GM18507 (cell line): ENCODE measurements around the gene CHID1.

ENCODE experiments used
- DNase-seq: peaks from one replicate; pipeline ENCODE4 v3.0.0; 2011; ENCODE audit warnings: low read depth; ENCODE audit not compliant: insufficient read length; ENCODE audit errors: extremely low spot score
- FAIRE-seq: peaks from 2 replicates; lab custom pipeline; 2011; peaks lifted over from hg19 to GRCh38; lab: Jason Lieb, UNC

CHID1 gene

GRCh38 chr11:843086-843734 is 67.4 kb downstream of the CHID1 start:
- DNase-seq (no peak), FAIRE-seq (no peak)

DNA sequence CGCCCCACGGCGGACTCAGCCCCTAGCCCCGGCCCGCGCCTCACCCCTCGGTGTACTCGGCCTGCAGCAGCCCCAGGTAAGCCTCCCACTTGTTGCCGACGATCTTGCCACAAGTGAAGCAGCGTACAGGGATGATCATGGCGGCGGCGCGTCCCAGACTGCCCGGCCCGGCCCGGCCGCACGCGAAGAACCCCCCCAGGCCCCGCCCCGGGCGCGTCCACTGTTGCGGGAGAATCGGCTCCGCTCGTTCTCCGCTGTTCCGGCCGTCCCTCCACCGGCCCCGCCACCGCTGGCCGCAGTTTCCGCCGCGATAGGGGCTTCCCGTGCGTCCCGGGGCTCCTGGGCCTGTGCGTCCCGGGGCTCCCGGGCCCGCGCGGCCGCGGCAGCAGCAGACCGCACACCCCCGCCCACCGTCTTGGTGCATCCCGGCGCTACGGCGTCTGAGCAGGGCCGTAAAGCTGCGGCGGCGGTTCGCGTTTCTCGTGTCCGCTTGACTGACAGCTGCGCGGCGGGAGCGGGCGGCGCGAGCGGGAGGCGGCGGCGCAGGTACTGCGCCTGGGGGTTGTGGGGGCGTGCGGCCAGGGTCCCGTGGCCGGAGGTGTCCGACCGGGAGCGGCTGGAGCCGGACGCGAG is 68.1 kb downstream of the CHID1 start, which contains the start of the genes POLR2L and TSPAN4:
POLR2L (minus strand) TSS at position 160 of the 633 bp plus-strand sequence; CDS start at position 139, 21 bp downstream.
TSPAN4 (plus strand) TSS at position 483 of the 633 bp plus-strand sequence. CDS start 7,453 bp downstream, outside the sequence.
- peak; percentile 87 for DNase-seq
- peak; percentile 89 for FAIRE-seq

DNA sequence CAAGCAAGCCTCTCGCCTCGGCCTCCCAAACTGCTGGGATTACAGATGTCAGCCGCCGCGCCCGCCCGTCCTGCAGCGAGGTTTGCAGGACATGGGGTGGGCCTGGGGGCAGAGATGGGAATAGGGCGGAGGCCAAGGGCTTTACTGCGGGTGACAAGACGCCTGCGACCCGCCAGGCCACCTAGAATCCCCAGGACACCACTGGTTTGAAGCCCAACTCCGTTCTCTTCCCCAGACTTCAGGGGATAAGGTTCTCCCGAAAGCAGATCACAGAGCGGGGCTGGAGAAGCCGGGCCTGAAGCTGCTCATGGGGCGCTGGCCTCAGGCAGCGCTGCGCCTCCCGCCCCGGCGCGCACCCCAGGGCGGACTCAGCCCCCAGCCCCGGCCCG is 68.6 kb downstream of the CHID1 start:
- no peak for FAIRE-seq
- DNase-seq, result no peak

DNA sequence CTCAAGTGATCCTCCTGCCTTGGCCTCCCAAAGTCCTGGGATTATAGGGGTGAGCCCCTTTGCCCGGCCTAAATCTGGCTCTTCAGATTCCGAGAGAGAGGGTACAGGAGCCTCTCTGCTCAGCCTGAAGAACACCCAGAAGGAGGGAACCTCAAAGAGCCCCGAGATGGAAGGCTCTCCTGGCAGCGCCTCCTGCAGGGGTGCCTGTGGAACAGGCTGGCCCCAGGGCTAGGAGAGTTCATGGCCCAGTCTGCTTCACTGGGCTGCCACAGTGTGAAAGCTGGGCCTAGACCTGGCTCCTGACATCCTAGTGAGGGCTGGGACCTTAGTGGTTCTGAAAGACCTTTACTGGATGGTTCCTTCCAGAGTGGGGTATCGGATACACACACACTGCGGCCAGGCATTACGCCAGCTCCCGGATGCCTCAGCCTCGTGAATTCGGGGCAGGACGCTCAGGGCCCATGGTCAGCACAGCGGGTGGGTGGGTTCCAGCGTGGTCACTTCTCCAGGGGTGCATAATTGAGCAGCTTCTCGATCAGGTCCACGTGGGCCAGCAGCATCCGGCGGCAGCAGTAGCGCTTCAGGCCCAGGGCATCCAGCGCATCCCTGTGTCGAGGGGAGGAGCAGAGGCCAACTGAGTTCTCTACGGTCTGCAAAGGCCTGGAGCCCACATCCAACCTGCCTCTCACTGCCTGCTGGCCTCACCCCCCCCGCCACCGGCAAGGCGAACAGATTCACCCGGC is 70.6 kb downstream of the CHID1 start:
- DNase-seq, result no peak
- no peak for FAIRE-seq

GRCh38 chr11:839280-839623 is 71.4 kb downstream of the CHID1 start:
- DNase-seq (no peak), FAIRE-seq (no peak)

DNA sequence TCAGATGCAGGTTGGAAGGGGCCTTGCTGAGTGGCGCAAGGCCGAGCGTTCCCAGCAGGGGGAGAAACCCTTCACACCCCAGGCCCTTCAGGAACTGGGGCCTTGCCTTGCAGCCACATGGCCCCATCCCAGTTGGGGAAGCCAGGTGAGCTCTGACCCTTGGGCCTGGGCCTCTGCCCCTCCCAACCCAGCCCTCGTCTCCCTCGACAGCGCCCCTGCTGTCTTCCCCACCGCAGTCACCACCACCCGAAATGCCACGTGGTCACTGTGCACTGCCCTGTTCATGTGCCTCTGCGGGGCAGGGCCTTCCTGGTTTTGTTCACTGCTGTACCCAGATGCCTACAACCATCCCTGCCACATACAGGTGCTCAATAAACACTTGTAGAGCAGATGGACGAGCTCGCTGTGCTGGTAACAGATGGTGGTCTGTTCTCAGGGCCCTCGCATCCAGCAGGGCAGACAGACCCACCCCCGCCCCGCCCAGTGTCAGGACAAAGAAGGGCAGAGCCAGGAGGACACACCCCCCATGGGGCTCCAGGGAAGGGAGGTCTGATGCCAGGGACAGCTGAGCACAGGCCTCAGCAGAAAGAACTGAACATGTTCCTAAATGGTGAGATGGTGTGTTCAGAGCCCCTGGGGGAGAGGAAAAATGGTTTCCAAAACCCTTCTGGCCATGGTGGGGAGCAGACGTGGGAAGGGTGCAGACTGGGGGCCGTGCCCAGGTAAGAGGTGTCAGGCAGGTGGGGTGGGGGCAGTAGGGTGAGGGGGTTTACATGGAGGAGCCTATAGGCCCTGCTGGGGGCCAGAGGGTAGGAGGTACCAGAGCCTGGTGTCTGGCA is 72.0 kb downstream of the CHID1 start:
- no peak for DNase-seq
- FAIRE-seq, result no peak

GRCh38 chr11:837990-838307 is 72.7 kb downstream of the CHID1 start:
- FAIRE-seq (no peak), DNase-seq (no peak)

DNA sequence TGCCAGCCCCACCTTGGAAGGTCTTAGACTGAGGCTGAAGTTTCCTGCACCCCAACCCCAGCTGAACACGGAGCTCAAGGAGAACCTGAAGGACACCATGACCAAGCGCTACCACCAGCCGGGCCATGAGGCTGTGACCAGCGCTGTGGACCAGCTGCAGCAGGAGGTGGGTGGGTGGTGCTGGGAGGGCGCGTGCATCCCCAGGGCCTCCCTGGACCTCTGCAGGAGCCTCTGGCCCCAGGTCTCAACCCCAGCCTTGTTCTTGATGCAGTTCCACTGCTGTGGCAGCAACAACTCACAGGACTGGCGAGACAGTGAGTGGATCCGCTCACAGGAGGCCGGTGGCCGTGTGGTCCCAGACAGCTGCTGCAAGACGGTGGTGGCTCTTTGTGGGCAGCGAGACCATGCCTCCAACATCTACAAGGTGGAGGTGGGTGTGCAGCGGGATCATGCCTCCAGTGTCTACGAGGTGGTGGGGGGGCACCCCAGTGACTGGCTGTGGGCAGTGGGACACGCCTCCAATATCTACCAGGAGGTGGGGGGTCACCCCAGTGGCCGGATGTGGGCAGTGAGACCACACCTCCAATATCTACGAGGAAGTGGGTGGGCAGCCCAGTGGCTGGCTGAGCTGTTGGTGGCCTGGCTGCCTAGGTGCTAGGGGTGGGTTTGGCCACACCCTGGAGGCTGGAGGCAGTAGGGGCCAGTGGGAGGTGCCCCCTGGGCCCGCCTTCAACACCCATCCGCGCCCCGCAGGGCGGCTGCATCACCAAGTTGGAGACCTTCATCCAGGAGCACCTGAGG is 73.2 kb downstream of the CHID1 start:
- FAIRE-seq (no peak), DNase-seq (no peak)

DNA sequence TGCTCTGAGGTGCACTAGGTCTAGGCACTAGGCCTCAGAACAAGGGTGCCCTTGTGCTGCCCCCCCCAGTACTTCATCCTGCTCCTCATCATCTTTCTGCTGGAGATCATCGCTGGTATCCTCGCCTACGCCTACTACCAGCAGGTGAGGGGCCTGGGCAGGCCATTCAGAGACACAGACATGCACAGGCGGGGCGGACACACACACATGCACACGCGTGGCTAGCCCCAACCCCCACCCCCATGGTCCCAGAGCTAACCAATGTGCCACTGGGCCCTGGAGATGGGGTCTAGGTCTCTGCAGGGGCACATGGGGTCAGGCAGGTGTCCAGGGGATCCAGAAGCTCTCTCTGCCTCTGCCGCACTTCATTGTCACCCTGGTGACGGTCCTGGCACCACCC is 73.9 kb downstream of the CHID1 start:
- FAIRE-seq, result no peak
- no peak for DNase-seq

DNA sequence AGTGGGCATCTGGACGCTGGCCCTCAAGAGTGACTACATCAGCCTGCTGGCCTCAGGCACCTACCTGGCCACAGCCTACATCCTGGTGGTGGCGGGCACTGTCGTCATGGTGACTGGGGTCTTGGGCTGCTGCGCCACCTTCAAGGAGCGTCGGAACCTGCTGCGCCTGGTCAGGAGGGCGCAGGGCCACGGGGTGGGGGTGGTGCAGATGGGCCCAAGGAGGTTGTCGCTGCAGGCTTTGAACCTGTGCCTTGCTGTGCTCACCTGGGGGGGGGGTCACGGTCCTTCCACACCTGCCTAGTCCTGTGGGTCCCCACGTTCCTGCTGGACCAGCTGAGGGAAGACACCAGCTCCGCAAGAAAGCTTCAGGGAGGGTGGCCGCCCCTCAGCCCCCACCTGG is 74.3 kb downstream of the CHID1 start:
- DNase-seq, result no peak
- no peak for FAIRE-seq

DNA sequence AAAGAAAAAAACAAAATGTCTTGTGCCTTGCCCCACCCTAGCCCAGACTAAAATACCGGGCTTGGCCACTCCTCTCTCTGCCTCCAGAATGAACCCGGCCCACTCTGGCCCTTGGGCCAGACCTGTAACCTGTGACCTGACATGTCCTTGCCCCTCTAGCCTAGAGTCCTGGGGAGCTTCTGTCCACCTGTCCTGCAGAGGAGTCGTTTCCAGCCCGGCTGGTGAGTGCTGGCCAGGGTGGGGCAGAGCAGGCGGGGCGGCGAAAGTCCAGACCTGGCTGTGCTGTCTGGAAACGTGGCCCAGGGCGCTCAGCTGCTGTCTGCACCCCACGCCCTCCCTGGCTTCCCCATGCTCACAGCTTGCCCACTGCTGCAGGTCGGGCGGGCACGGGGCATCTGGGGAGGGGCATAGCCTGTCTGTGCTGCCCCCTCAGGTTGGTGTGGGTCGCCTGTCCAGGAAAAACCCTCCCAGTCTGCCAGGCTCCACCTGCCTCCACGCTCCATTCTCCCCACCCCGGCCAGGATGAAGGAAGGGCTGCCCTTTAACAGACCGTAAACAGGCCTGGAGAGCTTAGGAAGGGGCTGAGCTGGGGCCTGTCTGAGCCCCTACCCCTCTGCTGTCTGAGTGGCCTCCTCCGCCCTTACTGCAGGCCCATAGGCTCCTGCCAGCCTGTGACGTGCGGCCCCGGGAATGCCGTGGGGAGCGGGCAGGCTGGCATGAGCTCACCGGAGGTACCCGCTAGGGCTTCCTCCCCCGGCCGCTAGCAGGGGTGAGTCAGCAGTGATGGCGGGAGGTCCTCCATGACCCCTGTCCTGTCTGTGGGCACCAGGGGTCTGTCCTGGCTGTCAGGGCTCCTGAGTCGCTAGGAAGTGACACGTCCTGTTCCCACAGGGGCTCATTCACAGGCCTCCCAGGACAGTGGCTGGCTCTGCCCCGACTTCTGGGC is 76.0 kb downstream of the CHID1 start:
- no peak for FAIRE-seq
- DNase-seq, result no peak

DNA sequence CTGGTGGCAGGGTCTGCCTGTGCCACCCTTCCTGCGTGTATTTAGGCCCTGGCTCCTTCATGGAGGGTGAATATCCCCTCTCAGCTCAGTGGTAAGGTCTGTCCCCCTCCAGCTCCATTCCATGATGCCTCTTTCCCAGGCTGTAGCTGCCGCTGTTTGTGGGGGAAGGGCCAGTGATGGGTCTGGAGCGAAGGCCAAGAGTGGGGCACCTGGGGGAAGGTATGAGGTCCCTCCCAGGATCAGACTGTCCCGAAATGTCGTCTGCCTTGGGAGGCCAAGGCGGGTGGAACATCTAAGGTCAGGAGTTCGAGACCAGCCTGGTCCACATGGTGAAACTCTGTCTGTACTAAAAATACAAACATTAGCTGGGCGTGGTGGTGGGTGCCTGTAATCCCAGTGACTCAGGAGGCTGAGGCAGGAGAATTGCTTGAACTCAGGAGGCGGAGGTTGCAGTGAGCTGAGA is 76.7 kb downstream of the CHID1 start:
- DNase-seq (no peak), FAIRE-seq (no peak)

DNA sequence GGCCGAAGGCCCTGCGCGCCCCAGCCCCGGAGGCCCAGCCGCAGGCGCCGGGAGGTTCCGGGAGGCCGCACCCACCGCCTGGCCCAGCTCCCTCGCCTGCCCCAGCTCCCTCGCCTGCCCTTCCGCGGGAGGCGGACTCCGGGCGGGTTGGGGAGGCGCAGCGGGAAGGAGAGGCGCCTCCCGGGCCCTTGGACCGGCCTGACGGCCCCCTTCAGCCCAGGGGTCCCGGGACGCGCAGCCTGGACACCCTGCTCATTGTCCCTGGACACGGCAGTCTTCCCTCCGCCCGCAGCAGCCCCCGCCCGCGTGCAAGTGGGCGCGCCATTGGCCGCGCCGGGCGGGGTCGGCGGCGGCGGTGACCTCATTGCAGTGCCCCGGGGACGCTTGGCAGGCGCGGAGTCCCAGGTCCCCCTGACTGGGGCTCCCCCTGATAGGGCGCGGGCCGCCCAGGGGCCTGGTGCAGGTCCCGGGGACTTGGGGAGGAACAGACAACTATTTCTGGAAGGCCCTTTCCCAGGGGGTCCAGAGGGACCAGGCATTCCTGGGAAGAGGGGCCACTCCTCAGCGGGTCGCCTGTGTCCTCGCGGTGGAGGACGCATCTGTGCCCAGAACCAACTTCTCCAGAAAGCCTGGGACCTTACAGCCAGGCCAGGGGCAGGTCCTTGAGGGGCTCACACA is 77.4 kb downstream of the CHID1 start:
- FAIRE-seq (no peak), DNase-seq (no peak)

DNA sequence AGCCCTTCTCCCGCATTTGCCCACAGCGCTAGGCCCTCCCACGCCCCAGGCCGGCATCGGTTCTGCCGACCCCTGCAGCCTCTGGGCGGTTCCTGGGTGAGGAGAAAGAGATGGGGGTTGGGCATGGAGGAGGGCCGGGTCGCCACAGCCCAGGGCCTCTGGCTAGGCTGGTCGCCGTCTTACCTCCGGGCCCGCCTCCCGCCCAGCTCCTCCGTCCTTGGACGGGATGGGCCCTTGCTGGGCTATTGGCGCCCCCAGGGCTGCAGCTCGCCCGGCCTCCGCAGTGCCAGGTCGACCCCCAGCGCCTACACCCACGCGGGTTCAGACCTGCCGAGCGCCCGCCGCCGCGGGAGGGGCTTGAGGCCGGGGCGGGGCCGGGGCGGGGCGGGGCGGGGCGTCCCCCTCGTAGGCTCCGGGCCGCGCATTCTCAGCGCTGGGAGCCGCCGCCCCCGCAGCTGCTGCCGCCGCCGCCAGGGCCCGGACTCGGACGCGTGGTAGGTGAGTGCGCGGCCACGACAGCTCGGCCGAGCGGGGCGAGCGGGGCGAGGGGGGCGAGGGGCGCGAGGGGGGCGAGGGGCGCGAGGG is 78.0 kb downstream of the CHID1 start, which contains the start of gene CD151:
CD151 (plus strand) TSS at position 424 of the 585 bp plus-strand sequence. CDS start 3,118 bp downstream, outside the sequence.
- FAIRE-seq, result no peak

DNA sequence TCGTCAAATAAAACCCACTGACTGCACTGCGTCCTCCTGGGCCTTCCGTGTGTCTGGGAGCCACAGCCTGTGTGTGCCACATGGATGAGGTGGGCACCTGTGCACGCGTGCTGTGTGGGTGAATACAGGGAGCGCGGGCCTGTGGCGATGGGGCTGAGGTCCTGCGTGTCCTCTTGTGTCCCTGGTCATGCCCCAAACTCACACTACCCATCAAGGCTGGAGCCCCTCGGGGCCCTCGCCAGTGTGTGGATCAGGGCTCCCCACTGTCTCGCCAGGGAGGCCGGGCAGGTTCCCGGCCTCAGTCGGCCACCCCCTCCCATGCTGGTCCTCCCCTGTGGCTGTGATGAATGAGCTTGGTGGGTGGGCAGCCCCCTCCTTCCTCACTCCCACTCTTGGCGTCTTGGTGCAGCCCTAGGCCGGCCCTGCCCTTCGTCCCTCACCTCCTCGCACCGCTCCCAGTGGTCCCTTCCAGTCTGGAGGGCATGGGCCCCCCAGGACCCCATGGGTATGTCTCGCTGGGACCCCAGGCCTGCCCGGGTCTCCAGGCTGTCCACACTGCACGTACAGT is 78.6 kb downstream of the CHID1 start:
- no peak for DNase-seq
- no peak for FAIRE-seq

More for the DNA sequence above, 78.0 kb downstream of the CHID1 start, which contains the start of gene CD151:
- no peak for DNase-seq

DNA sequence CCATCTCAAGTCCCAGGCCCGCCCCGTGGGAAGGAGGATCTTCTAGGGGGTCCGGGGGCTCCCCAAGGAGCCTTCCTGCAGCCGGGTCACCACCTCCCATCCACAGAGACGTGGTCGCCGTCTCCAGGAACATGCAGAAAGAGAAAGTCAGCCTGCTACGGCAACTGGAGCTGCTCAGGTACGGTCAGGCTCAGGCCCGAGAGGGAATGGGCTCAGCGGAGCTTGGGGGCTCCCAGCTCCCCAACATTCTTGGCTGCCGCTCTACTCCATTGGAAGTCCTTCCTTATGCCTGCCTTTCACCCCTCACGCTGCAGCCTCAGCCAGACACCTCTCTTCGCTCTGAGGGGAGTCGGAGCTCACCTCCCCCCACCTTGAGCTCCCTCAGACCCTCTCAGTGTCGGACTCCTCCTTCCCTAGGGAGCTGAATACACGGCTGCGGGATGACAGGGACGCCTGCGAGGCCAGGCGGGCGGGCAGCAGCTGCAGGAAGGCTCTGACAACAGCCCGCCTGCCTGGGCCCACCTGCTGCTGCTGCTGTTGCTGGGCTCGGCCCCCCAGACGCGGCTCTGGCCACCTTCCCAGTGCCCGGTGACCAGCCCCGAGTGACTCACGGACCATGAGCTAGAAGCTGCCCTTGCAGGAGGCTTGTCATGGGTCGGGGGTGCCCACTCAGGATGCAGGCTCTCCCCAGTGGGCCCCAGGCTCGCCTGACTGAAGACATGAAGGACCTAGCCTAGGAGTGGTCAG is 79.3 kb downstream of the CHID1 start:
- no peak for DNase-seq
- FAIRE-seq, result no peak
